ENCODE measurements around the gene CLEC17A. TPM values are rescaled to one million over a fixed set of nuclear protein-coding genes. Genes with fewer than 3 reads are reported as not detected.

CLEC17A gene
- total RNA-seq, 4 donors from 2014 or later, result not detected

- Histone ChIP-seq H3K4me1 (no peaks in the 10 kb centered on the region), H3K36me3 (no peaks in the 10 kb centered on the region), H3K4me3 (no peak overlapping the region), H3K27ac (no peak overlapping the region), H3K9me3 (no peaks in the 10 kb centered on the region), H3K27me3 (peaks cover 5% of the 10 kb centered on the region)
- 76% methylated on average over 11 of the region's 11 CpGs for WGBS
- TF ChIP-seq POLR2AphosphoS5 (IDR thresholded peaks at IDR 0.05), result no peak
- no peak for TF ChIP-seq CTCF (IDR thresholded peaks at IDR 0.05)
- TF ChIP-seq POLR2A (IDR thresholded peaks at IDR 0.05), result no peak
- TF ChIP-seq EP300 (IDR thresholded peaks at IDR 0.05), result no peak
- peak in 1 of 2 donors; percentile 41 for DNase-seq (ENCODE audit: low spot score in 2 of 2)
Observed at GRCh38 chr19:14655726-14656125, 72.8 kb downstream of the CLEC17A start.

DNA sequence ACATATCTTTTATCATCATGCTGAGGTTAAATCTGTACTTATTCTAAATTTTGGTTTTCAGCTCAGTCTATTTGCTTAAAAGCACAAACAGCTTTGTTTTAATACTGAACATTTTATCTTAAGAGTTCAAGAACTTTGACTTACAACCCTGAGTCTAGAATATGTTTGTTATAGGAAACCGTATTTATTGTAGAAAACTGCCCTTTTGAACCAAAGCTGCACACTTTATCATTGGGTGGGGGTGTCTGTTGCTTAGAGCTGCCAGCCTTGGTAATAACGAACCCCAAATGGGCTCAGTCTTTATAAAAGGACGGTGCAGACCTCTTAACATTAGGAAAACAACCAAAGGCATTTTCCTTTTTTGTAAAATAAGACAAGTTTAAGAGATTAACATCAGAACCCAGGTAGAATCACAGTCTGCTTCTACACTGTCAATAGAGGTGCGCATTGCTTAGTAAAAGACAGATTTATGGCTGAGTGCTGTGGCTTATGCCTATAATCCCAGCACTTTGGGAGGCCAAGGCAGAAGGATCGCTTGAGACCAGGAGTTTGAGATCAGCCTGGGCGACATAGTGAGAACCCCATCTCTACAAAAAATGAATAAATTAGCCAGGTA lies 77.1 kb downstream of the CLEC17A start:
- TF ChIP-seq POLR2A (IDR thresholded peaks at IDR 0.05) (no peak), POLR2AphosphoS5 (IDR thresholded peaks at IDR 0.05) (no peak), EP300 (IDR thresholded peaks at IDR 0.05) (no peak), CTCF (IDR thresholded peaks at IDR 0.05) (no peak)
- Histone ChIP-seq H3K4me1 (no peaks in the 10 kb centered on the region), H3K4me3 (no peak overlapping the region), H3K9me3 (no peaks in the 10 kb centered on the region), H3K36me3 (no peaks in the 10 kb centered on the region), H3K27ac (no peak overlapping the region), H3K27me3 (no peaks in the 10 kb centered on the region)
- WGBS, result 81% methylated on average over 6 of the region's 6 CpGs
- DNase-seq (ENCODE audit: low spot score in 2 of 2), result no peak

DNA sequence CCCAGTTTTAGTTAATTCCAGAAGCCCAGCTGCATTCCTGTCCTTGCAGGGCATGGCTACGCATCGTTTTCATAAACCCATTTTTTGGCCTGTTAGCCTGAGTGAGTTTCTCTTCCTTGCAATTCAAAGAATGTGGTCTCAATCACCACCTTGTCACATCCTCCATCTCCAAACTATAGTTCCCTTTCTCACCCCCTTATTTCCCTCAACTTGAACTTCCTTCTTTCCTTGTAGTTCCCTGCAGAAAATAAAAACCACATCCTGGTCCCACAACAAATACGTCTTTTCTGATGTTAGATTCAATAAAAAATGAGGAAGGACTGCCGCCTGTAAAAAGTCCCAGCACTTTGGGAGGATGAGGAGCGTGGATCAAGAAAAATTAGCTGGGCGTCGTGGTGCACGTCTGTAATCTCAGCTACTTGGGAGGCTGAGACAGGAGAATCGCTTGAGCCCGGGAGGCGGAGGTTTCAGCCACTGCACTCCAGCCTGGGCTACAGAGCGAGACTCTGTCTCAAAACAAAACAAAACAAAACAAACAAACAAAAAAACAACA lies 78.6 kb downstream of the CLEC17A start:
- 80% methylated on average over 12 of the region's 12 CpGs for WGBS
- H3K4me3 ChIP-seq, result no peak overlapping the region
- TF ChIP-seq EP300 (IDR thresholded peaks at IDR 0.05), result no peak
- TF ChIP-seq CTCF (IDR thresholded peaks at IDR 0.05), result no peak
- no peak for TF ChIP-seq POLR2AphosphoS5 (IDR thresholded peaks at IDR 0.05)
- TF ChIP-seq POLR2A (IDR thresholded peaks at IDR 0.05), result no peak
- DNase-seq (ENCODE audit: low spot score in 2 of 2), result no peak
- no peaks in the 10 kb centered on the region for H3K9me3 ChIP-seq
- H3K27me3 ChIP-seq, result no peaks in the 10 kb centered on the region
- H3K27ac ChIP-seq, result no peak overlapping the region
- H3K4me1 ChIP-seq, result no peaks in the 10 kb centered on the region
- no peaks in the 10 kb centered on the region for H3K36me3 ChIP-seq

Other genes starting within 250 kb of the CLEC17A start
- 10 to 100 TPM in 3 of 4 donors, 1 to 10 TPM in 1; 5.1 to 24.2 (median 11.5) TPM for gene ADGRE5, start 201.6 kb upstream of the CLEC17A start, total RNA-seq
- 100 to 1,000 TPM in 3 of 4 donors, 10 to 100 TPM in 1; 80.9 to 149 (median 111) TPM for gene DDX39A, start 163.7 kb upstream of the CLEC17A start, total RNA-seq
- gene PKN1, start 149.8 kb upstream of the CLEC17A start, total RNA-seq, result 10 to 100 TPM in 3 of 4 donors, 1 to 10 TPM in 1; 8.6 to 21.2 (median 14.9) TPM
- gene PTGER1, start 107.7 kb upstream of the CLEC17A start, total RNA-seq, result under 1 TPM in 1 of 4 donors, not detected in 3; 0.47 TPM
- gene GIPC1, start 87.0 kb upstream of the CLEC17A start, total RNA-seq, result 100 to 1,000 TPM in 3 of 4 donors, 10 to 100 TPM in 1; 85.8 to 111 (median 105) TPM
- 100 to 1,000 TPM in 3 of 4 donors, 10 to 100 TPM in 1; 54.5 to 197 (median 145) TPM for gene DNAJB1, start 64.7 kb upstream of the CLEC17A start, total RNA-seq
- gene TECR, start 53.5 kb upstream of the CLEC17A start, total RNA-seq, result 100 to 1,000 TPM; 111 to 176 (median 150) TPM
- 100 to 1,000 TPM; 196 to 394 (median 340) TPM for gene NDUFB7, start 11.0 kb upstream of the CLEC17A start, total RNA-seq
- gene ADGRE3, start 91.8 kb downstream of the CLEC17A start, total RNA-seq, result not detected
- 10 to 100 TPM in 3 of 4 donors, 1 to 10 TPM in 1; 8.7 to 43.1 (median 16.8) TPM for gene ZNF333, start 107.0 kb downstream of the CLEC17A start, total RNA-seq
- 10 to 100 TPM in 3 of 4 donors, 1 to 10 TPM in 1; 8.1 to 14.3 (median 12.9) TPM for gene ADGRE2, start 195.5 kb downstream of the CLEC17A start, total RNA-seq